Esophagus squamous epithelium (tissue), 4 donors: ENCODE measurements around the gene RAD23A.

Source experiments
- POLR2A ChIP-seq, 4 donors: fragments of 450-650 bp; IDR thresholded peaks; one replicate each; pipeline ENCODE4 v1.6.1; 2017; ENCODE audit warnings: antibody characterized with exemption in 4 of 4, mild to moderate bottlenecking in 4 of 4, moderate library complexity in 3 of 4
- TF ChIP-seq, protein P1 (sequence below), 6 experiments: fragments of 450-650 bp in 4 of 6; fragments of 200-600 bp in 2 of 6; sonication (generic) in 2 of 6; IDR thresholded peaks; one replicate each; pipeline ENCODE4 v1.5.1; 2016 to 2019; ENCODE audit warnings: antibody characterized with exemption in 6 of 6, mild to moderate bottlenecking in 4 of 6, moderate library complexity in 4 of 6

DNA sequence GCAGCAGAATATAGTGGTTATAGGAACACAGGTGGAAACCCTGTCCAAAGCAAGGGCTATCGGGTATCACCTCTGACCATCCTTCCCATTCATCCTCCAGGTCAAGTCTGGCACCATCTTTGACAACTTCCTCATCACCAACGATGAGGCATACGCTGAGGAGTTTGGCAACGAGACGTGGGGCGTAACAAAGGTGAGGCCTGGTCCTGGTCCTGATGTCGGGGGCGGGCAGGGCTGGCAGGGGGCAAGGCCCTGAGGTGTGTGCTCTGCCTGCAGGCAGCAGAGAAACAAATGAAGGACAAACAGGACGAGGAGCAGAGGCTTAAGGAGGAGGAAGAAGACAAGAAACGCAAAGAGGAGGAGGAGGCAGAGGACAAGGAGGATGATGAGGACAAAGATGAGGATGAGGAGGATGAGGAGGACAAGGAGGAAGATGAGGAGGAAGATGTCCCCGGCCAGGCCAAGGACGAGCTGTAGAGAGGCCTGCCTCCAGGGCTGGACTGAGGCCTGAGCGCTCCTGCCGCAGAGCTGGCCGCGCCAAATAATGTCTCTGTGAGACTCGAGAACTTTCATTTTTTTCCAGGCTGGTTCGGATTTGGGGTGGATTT is 2.1 kb upstream of the RAD23A start:
- TF ChIP-seq, protein P1, sequence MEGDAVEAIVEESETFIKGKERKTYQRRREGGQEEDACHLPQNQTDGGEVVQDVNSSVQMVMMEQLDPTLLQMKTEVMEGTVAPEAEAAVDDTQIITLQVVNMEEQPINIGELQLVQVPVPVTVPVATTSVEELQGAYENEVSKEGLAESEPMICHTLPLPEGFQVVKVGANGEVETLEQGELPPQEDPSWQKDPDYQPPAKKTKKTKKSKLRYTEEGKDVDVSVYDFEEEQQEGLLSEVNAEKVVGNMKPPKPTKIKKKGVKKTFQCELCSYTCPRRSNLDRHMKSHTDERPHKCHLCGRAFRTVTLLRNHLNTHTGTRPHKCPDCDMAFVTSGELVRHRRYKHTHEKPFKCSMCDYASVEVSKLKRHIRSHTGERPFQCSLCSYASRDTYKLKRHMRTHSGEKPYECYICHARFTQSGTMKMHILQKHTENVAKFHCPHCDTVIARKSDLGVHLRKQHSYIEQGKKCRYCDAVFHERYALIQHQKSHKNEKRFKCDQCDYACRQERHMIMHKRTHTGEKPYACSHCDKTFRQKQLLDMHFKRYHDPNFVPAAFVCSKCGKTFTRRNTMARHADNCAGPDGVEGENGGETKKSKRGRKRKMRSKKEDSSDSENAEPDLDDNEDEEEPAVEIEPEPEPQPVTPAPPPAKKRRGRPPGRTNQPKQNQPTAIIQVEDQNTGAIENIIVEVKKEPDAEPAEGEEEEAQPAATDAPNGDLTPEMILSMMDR (IDR thresholded peaks at IDR 0.05), result no peak
- no peak for TF ChIP-seq POLR2A (IDR thresholded peaks at IDR 0.05)
